Right lobe of liver (tissue), 4 donors: ENCODE results near the gene CDCA5.

ENCODE experiments used
- POLR2A ChIP-seq: fragments of 450-650 bp; IDR thresholded peaks from one replicate; pipeline ENCODE4 v1.6.1; 2017; ENCODE audit warnings: antibody characterized with exemption, mild to moderate bottlenecking
- TF ChIP-seq, protein P1 (sequence below), 4 donors: fragments of 200-600 bp in 3 of 4; fragments of 450-650 bp in 1 of 4; IDR thresholded peaks; one replicate each; pipeline versions ENCODE4 v1.5.1 to v1.8.0; 2016 to 2022; ENCODE audit warnings: antibody characterized with exemption in 4 of 4, mild to moderate bottlenecking in 2 of 4
- donor health status: DM: no; HTN: no; CAD: no.
- donor health status: DM: no; HTN: no; CAD: no.
- donor health status: DM: no; HTN: yes; CAD: no.

GRCh38 chr11:65131895-65132237 is 48.0 kb upstream of the CDCA5 start:
- TF ChIP-seq, protein P1, sequence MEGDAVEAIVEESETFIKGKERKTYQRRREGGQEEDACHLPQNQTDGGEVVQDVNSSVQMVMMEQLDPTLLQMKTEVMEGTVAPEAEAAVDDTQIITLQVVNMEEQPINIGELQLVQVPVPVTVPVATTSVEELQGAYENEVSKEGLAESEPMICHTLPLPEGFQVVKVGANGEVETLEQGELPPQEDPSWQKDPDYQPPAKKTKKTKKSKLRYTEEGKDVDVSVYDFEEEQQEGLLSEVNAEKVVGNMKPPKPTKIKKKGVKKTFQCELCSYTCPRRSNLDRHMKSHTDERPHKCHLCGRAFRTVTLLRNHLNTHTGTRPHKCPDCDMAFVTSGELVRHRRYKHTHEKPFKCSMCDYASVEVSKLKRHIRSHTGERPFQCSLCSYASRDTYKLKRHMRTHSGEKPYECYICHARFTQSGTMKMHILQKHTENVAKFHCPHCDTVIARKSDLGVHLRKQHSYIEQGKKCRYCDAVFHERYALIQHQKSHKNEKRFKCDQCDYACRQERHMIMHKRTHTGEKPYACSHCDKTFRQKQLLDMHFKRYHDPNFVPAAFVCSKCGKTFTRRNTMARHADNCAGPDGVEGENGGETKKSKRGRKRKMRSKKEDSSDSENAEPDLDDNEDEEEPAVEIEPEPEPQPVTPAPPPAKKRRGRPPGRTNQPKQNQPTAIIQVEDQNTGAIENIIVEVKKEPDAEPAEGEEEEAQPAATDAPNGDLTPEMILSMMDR (IDR thresholded peaks at IDR 0.05): no peak
- no peak for TF ChIP-seq POLR2A
